GM18519 (cell line): ENCODE results near the gene GALNTL6.
"Not testable (repeated sequence)": the region's sequence is repeated elsewhere in the genome, so short reads cannot be mapped to it uniquely, and the experiment has no call there.

ENCODE experiments used
- ATAC-seq: cut with Tn5 transposase; IDR thresholded peaks from one replicate; pipeline ENCODE4 v1.9.1; 2021; ENCODE audit warnings: mild to moderate bottlenecking, moderate library complexity; ENCODE audit not compliant: unreplicated experiment, low FRiP score

GALNTL6 gene

DNA sequence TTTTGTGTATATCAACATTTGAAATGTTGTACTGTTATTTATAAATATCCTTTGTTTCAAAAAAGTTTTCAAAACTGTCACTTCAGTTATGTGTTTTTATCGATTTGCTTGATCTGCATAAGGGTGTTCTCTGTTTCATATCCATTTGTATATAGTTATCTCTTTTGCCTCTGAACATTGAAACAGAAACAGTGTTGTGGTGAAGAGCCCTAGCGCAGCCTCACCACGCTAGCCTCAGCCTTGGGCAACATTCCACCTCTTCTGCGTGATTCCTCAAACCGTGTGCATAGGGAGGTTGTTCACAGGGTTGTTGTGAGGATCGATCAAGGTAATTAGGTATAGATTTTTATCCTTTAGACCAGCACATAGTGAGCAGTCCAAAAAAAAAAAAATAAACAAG is 1068.4 kb downstream of the GALNTL6 start:
- no peak for ATAC-seq

GRCh38 chr4:172887358-172887757 is 1074.2 kb downstream of the GALNTL6 start:
- not testable (repeated sequence) for ATAC-seq

DNA sequence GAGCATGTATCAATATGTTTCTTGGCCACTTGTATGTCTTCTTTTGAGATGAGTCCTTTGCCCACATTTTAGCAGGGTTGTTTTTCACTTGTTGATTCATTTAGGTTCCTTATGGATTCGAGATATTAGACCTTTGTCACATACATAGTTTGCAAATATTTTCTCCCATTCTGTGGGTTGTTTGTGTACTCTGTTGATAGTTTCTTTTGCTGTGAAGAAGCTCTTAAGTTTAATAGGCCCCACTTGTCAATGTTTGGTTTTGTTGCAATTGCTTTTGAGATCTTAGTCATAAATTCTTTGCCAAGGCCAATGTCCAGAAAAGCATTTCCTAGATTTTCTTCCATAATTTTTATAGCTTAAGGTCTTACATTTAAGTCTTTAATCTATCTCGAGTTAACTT is 1074.8 kb downstream of the GALNTL6 start:
- ATAC-seq = no peak

DNA sequence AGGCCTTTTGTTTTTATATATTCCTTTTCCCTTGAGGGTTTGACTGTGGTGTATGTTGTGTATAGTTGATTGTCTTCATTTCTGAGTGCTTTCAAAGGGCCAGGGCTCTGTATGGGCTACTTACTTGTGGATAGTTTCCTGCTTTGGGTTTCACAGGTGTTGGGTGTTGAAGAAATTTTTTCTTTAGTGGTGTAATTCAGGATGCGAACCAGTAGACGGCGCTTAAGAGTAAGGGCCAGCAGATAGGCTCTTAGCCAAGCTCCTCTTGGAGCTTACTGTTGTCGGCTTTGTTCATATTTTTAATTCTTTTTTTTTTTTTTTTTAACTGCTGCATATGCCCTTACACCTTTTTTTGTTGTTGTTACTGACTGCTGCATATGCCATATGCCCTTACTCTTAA is 1079.1 kb downstream of the GALNTL6 start:
- peak; percentile 46 for ATAC-seq

- no peak for ATAC-seq
These were observed 1082.5 kb downstream of the GALNTL6 start for GRCh38 chr4:172895699-172896098.

DNA sequence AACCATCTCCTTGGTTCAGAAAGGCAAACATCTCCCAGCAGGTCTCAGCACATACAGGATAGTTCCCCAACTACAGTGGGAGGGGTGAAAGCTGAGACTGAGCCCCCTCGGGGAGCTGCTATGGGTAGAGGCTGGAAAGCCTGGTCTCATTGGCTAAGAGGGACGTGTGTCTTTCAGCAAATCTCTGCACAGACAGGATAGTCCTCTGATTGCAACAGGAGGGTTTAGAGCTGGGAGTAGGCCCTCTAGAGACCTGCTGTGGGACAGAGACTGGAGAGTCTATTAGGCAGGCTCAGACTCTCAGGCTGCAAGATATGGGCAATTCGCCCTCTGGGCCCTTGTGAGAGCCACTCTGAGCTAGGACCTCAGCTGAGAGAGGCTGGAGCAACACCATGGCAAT is 1083.8 kb downstream of the GALNTL6 start:
- ATAC-seq = no peak

DNA sequence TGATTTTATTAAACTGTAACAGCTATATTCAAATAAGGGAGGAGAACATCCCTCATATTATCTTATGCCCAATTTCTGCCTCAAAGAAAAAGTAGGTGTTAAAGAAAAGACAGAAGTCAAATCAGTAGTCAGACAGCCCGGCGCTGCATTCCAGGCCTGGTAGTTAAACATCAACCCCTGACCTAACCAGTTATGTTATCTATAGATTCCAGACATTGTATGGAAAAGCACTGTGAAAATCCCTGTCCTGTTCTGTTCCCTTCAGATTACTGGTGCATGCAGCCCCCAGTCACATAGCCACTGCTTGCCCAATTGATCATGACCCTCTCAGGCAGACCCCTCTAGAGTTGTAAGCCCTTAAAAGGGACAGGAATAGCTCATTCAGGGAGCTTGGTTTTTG is 1085.5 kb downstream of the GALNTL6 start:
- ATAC-seq = no peak

GRCh38 chr4:172899861-172900260 is 1086.7 kb downstream of the GALNTL6 start:
- ATAC-seq = no peak

DNA sequence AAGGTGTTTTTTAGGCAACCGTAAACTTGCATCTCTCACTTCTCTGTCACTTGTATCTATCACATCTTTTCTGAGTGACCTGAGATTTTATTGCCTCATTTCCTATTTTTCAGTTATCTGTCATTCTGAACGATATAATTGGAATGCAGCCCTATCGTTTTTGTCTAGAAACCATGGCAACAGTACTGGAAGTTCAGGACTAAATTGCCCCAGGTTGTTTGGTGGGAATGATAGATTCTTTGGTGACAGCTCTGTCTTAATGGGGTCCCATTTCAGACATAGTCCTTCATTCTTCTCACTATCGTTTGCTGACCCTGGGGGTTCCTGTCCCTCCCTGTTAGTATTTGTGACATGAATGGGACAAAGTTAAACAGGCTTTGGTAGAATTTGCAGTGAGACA is 1087.7 kb downstream of the GALNTL6 start:
- no peak for ATAC-seq

GRCh38 chr4:172912468-172912867 is 1099.3 kb downstream of the GALNTL6 start:
- not testable (repeated sequence) for ATAC-seq

DNA sequence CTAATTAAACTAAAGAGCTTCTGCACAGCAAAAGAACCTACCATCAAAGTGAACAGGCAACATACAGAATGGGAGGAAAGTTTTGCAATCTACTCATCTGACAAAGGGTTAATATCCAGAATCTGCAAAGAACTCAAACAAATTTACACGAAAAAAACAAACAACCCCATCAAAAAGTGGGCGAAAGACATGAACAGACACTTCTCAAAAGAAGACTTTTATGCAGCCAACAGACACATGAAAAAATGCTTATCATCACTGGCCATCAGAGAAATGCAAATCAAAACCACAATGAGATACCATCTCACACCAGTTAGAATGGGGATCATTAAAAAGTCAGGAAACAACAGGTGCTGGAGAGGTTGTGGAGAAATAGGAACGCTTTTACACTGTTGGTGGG is 1104.2 kb downstream of the GALNTL6 start:
- not testable (repeated sequence) for ATAC-seq

- ATAC-seq = no peak
These were observed 1106.1 kb downstream of the GALNTL6 start for GRCh38 chr4:172919269-172919668.

DNA sequence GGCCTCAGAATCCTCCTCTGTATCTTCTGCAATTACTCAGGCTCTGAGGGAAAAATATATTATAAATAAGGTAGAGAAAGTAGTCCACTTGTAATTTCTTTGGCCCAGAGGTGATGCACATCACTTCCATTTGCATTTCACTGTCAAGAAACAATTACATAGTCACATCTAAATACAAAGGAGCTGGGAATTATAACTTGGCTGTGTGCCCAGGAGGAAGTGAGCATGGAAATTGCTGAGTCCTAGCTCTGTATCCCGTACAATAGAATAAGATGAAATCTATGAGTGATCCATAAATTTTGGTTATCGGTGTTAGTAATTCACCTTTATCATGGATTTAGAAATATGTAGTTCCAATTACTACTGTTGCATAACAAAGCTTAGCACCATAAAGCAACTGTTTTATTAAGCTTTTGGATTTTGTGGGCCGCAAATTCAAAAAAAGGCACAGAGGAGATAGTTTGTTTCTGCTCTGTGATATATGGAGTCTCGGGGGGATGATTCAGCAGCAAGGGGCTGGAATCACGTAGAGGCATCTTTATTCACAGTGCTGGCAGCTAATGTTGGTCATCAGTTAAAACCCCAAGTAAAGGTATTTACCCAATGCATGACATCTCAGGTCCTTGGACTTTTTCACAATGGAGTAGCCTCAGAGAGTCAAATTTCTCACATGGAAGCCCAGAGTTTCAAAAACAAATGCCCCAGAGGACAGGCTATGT is 1114.1 kb downstream of the GALNTL6 start:
- no peak for ATAC-seq

- ATAC-seq = no peak
These were observed 1115.1 kb downstream of the GALNTL6 start for GRCh38 chr4:172928347-172928746.

GRCh38 chr4:172938072-172938829 is 1125.0 kb downstream of the GALNTL6 start:
- ATAC-seq = no peak

DNA sequence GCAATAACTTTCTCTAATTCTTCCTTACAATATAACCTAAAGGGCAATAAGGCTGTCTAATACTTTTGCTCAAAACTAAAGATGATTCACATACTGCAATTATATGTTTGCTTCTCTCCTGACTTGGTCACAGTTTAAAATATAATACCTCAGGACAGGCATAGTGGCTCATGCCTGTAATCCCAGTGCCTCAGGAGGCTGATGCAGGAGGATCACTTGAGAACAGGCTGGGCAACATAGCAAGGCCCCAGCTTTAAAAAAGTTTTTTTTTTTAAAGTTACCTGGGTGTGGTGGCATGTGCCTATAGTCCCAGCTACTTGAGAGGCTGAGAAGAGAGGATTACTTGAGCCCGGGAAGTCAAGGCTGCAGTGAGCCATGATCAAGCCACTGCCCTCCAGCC is 1125.7 kb downstream of the GALNTL6 start:
- ATAC-seq = no peak

DNA sequence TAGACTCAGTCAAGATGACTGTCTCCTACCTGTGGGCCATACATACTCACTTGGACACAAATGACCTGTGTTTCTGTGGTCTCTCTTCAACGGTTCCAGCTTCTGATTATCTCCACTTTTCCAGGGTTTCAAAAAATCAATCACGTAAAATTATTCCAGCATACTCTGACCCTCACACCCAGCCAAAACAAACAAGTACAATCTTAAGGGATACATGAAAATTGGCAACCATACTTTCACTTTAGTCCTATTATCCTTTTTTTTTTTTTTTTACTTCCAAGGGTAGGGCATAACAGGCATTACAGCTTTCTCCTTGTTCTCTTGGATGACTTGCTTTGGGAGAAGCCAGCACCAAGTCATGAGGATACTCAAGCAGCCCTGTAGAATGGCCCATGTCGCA is 1129.6 kb downstream of the GALNTL6 start:
- ATAC-seq = no peak

- no peak for ATAC-seq
These were observed 1132.4 kb downstream of the GALNTL6 start for GRCh38 chr4:172945611-172946010.

DNA sequence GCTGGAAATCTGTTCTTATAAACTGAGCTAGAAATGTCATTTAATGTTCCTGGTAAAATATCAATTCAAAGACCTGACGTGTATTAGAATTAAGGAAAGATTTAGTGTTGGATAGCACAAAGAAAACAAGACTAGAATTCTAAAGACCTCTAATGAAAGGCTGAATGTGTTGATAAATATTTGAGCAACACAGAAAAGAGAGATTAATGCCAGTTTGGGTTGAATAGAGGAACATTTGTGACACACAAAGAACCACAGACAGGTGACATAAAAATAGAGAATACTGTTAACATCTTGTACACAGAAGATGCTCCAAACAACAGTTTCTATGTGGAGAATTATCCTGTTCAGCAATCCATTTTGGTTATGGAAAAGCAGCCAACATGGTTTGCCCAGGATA is 1133.3 kb downstream of the GALNTL6 start:
- no peak for ATAC-seq

GRCh38 chr4:172947594-172947993 is 1134.4 kb downstream of the GALNTL6 start:
- ATAC-seq = no peak

- ATAC-seq = no peak
These were observed 1137.8 kb downstream of the GALNTL6 start for GRCh38 chr4:172950990-172951389.
